ENCODE results near the gene DCHS2. TPM values are rescaled to one million over a fixed set of nuclear protein-coding genes. Genes with fewer than 3 reads are reported as not detected.
"Not testable (repeated sequence)": the region's sequence is repeated elsewhere in the genome, so short reads cannot be mapped to it uniquely, and the experiment has no call there.

DCHS2 gene
- total RNA-seq, 4 donors from 2014 or later = 0.53 to 1.5 (median 0.57) TPM; not detected in 1

DNA sequence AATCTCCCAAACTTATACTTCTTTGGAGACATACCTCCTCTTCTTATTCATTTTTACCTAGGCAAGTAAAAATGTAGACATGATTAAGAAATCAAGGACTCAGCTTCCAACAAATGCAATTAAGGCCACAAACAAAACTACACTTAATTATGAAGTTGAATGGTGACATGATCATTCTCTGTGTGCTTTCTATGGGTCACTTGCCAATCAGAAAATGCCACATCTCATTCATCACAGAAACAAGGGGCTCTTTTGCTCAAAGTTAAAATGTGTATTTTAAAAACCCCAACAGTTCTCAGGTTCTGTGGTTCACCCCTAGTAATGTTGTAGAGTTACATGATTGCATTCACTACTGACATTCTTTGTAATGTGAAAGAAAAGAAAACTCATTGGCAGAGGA lies 273.5 kb downstream of the DCHS2 start:
- intact Hi-C loops (cut with DNase I) = no loop called here
- H3K9me3 ChIP-seq = peaks cover 0 to 8% (median 0%) of the 10 kb centered on the region in 3 donors
- TF ChIP-seq POLR2A (IDR thresholded peaks at IDR 0.05) = no peak
- TF ChIP-seq, protein P1, sequence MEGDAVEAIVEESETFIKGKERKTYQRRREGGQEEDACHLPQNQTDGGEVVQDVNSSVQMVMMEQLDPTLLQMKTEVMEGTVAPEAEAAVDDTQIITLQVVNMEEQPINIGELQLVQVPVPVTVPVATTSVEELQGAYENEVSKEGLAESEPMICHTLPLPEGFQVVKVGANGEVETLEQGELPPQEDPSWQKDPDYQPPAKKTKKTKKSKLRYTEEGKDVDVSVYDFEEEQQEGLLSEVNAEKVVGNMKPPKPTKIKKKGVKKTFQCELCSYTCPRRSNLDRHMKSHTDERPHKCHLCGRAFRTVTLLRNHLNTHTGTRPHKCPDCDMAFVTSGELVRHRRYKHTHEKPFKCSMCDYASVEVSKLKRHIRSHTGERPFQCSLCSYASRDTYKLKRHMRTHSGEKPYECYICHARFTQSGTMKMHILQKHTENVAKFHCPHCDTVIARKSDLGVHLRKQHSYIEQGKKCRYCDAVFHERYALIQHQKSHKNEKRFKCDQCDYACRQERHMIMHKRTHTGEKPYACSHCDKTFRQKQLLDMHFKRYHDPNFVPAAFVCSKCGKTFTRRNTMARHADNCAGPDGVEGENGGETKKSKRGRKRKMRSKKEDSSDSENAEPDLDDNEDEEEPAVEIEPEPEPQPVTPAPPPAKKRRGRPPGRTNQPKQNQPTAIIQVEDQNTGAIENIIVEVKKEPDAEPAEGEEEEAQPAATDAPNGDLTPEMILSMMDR (IDR thresholded peaks at IDR 0.05) = no peak

DNA sequence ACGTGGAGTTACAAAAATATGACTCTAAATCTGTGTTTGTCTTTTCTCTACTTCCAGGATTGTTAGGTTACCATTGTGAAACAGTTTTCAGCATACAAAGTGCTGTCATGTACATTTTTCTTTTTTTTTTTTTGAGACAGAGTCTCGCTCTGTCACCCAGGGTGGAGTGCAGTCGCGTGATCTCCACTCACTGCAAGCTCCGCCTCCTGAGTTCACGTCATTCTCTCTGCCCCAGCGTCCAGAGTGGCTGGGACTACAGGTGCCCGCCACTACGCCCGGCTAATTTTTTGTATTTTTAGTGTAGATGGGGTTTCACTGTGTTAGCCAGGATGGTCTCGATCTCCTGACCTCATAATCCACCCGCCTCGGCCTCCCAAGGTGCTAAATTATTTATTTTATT lies 274.2 kb downstream of the DCHS2 start:
- DNase-seq; H3K36me3 ChIP-seq; H3K9me3 ChIP-seq; H3K4me3 ChIP-seq; H3K4me1 ChIP-seq; H3K27ac ChIP-seq; intact Hi-C loops (cut with DNase I); H3K27me3 ChIP-seq: not testable (repeated sequence)
- WGBS, 2 donors = 70 to 76% methylated on average over 9 to 13 of the region's 13 CpGs

More for the DNA sequence above, 273.5 kb downstream of the DCHS2 start:
- Histone ChIP-seq H3K36me3 (no peaks in the 10 kb centered on the region), H3K4me1 (no peaks in the 10 kb centered on the region), H3K4me3 (no peak overlapping the region), H3K27me3 (no peaks in the 10 kb centered on the region), H3K27ac (no peak overlapping the region)
- DNase-seq = no peak

- Histone ChIP-seq H3K27ac (no peak overlapping the region), H3K36me3 (no peaks in the 10 kb centered on the region), H3K9me3 (no peaks in the 10 kb centered on the region), H3K4me3 (no peak overlapping the region), H3K4me1 (no peaks in the 10 kb centered on the region), H3K27me3 (no peaks in the 10 kb centered on the region)
- TF ChIP-seq POLR2A (IDR thresholded peaks at IDR 0.05) = no peak
- TF ChIP-seq, protein P1 (IDR thresholded peaks at IDR 0.05) = no peak
- intact Hi-C loops (cut with DNase I) = no loop called here
- 100% methylated on average over 1 of the region's 1 CpG for WGBS, 2 donors
- DNase-seq = no peak
Measured at GRCh38 chr4:154211506-154211905, 280.1 kb downstream of the DCHS2 start.

- H3K27ac ChIP-seq = no peak overlapping the region
- TF ChIP-seq, protein P1 (IDR thresholded peaks at IDR 0.05) = no peak
- no peak for TF ChIP-seq POLR2A (IDR thresholded peaks at IDR 0.05)
- WGBS, 2 donors = 49 to 74% methylated on average over 5 of the region's 5 CpGs
Measured at GRCh38 chr4:154208424-154208823, 283.2 kb downstream of the DCHS2 start.

GRCh38 chr4:154205471-154205870 lies 286.1 kb downstream of the DCHS2 start:
- no peak for DNase-seq
- intact Hi-C loops (cut with DNase I) = no loop called here
- Histone ChIP-seq H3K4me1 (no peaks in the 10 kb centered on the region), H3K4me3 (no peak overlapping the region), H3K27ac (no peak overlapping the region), H3K9me3 (no peaks in the 10 kb centered on the region), H3K27me3 (no peaks in the 10 kb centered on the region), H3K36me3 (no peaks in the 10 kb centered on the region)
- no peak for TF ChIP-seq POLR2A (IDR thresholded peaks at IDR 0.05)
- TF ChIP-seq, protein P1 (IDR thresholded peaks at IDR 0.05) = no peak
- WGBS, 2 donors = 50 to 57% methylated on average over 3 of the region's 3 CpGs

More at GRCh38 chr4:154208424-154208823, 283.2 kb downstream of the DCHS2 start:
- no peak for DNase-seq
- H3K36me3 ChIP-seq = no peaks in the 10 kb centered on the region
- no peaks in the 10 kb centered on the region for H3K27me3 ChIP-seq
- no peak overlapping the region for H3K4me3 ChIP-seq
- no peaks in the 10 kb centered on the region for H3K4me1 ChIP-seq
- intact Hi-C loops (cut with DNase I) = no loop called here
- H3K9me3 ChIP-seq = no peaks in the 10 kb centered on the region

- no peak overlapping the region for H3K27ac ChIP-seq
- peaks cover 0 to 8% (median 0%) of the 10 kb centered on the region in 3 donors for H3K9me3 ChIP-seq
- no peak for TF ChIP-seq POLR2A (IDR thresholded peaks at IDR 0.05)
- TF ChIP-seq, protein P1 (IDR thresholded peaks at IDR 0.05) = no peak
- H3K4me3 ChIP-seq = no peak overlapping the region
- no peaks in the 10 kb centered on the region for H3K27me3 ChIP-seq
- intact Hi-C loops (cut with DNase I) = no loop called here
- no peak for DNase-seq
- H3K4me1 ChIP-seq = no peaks in the 10 kb centered on the region
- no peaks in the 10 kb centered on the region for H3K36me3 ChIP-seq
Measured at GRCh38 chr4:154194649-154195048, 296.9 kb downstream of the DCHS2 start.

All from esophagus squamous epithelium (tissue), 5 donors.